H1 (cell line): Measurements from ENCODE around the gene HMGCS2. TPM values are rescaled to one million over a fixed set of nuclear protein-coding genes. Genes with fewer than 3 reads are reported as not detected.

ENCODE experiments used
- POU5F1 ChIP-seq: IDR thresholded peaks from 2 replicates; pipeline ENCODE4 v1.6.1; 2011; ENCODE audit warnings: low read depth, mild to moderate bottlenecking, low read length, moderate library complexity
- SP4 ChIP-seq: IDR thresholded peaks from 2 replicates; pipeline ENCODE4 v1.6.1; 2012; ENCODE audit warnings: low read length, inconsistent platforms
- polyA plus RNA-seq, 7 experiments: library from polyadenylated mRNA; depleted of rRNA in 3 of 7; stranded (reverse) in 5 of 7; unstranded in 2 of 7; fragments of >200 nt in 5 of 7; fragments of 200-250 nt in 2 of 7; gene quantifications; 1 replicate in 5 of 7; 2 replicates in 1 of 7; 4 replicates in 1 of 7; pipeline versions ENCODE4 v1.2.1 to v1.2.3, GENCODE V29; 2011 to 2013; ENCODE audit warnings: missing spikeins in 2 of 7, mixed read lengths in 2 of 7
- total RNA-seq: library from RNA; stranded (reverse); fragmentation: NEBNext Ultra II Directional; extraction: Animal tissue kit (Norgen Biotek cat#: 25700); gene quantifications from 2 replicates; pipeline ENCODE4 v1.2.1, GENCODE V29; 2021
- TF ChIP-seq, protein P1 (sequence below): IDR thresholded peaks from 2 replicates; pipeline ENCODE4 v1.6.1; 2012; ENCODE audit warnings: inconsistent platforms

HMGCS2 gene
- total and polyA plus RNA-seq, 2 of the 8 experiments (the other 6 are each of a cell fraction or from before 2014, with no cell fraction given): not detected

DNA sequence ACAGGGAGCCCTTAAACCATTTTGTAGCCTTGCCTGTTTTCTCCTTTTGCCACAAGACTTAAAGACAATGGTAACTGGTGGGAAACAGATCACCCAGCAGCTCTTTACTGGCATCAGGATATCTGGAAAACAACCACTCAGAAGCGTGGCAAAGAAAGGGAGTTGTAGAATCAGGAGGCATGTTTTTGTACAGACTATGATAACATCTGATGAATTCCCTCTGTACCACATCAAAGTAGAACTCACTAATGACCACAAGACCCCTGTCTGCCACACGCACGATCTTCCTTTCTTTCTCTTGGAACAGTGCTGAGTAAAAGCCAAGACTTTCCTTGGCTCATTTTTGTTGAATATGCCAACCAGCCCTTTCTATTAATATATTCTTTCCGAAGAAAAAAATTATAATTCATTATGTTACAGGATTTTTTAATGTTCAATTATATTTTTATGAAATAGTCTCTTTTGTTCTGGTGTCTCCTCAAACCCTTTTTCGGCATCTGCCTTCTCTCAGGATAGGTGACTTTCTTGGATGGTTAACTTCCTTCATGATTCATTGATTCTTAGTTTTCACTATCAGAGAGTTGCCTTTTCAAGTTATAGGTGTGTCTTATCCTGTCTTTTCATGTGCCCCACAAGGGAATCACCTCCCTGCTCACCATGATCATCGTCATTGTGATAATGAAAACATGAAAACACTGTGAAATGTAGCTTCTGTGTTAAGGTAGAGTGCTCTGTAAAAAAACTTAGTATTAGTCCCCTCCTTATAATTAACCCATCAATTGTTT lies 64.8 kb downstream of the HMGCS2 start (continued):
- no peak for TF ChIP-seq SP4
- TF ChIP-seq POU5F1: no peak
- TF ChIP-seq, protein P1, sequence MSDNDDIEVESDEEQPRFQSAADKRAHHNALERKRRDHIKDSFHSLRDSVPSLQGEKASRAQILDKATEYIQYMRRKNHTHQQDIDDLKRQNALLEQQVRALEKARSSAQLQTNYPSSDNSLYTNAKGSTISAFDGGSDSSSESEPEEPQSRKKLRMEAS: no peak
